Neural cell (in vitro differentiated cells): Measurements from ENCODE around the gene AKR1B15. TPM values are rescaled to one million over a fixed set of nuclear protein-coding genes. Genes with fewer than 3 reads are reported as not detected.

Experiments
- H2AFZ ChIP-seq: fragments of 200-600, 300-800 bp; sonication (generic), shearing (Covaris generic); 2 replicates; pipeline ENCODE4 v1.6.0; 2014; ENCODE audit warnings: low read depth, mild to moderate bottlenecking, antibody characterized with exemption, low read length, moderate library complexity
- H3F3A ChIP-seq: fragments of 200-600 bp; shearing (Covaris generic); 2 replicates; pipeline ENCODE4 v1.6.1; 2016; ENCODE audit warnings: mild to moderate bottlenecking, moderate library complexity, mixed read lengths, antibody characterized with exemption, low read length; ENCODE audit not compliant: insufficient read depth, poor library complexity, severe bottlenecking
- H3K27ac ChIP-seq: fragments of 200-600, 300-800 bp; sonication (generic), shearing (Covaris generic); 2 replicates; pipeline ENCODE4 v1.5.1; 2014; ENCODE audit warnings: mild to moderate bottlenecking, low read length, moderate library complexity
- H3K27me3 ChIP-seq: fragments of 300-800, 200-600 bp; sonication (generic), shearing (Covaris generic); 2 replicates; pipeline ENCODE4 v1.6.0; 2014; ENCODE audit warnings: mild to moderate bottlenecking, low read depth, low read length, moderate library complexity; ENCODE audit not compliant: insufficient read depth
- H3K36me3 ChIP-seq: fragments of 300-800, 200-600 bp; sonication (generic), shearing (Covaris generic); 2 replicates; pipeline ENCODE4 v1.5.1; 2014; ENCODE audit warnings: mild to moderate bottlenecking, antibody characterized with exemption, low read length, moderate library complexity; ENCODE audit not compliant: insufficient read depth
- H3K4me2 ChIP-seq: fragments of 300-800, 200-600 bp; sonication (generic), shearing (Covaris generic); 2 replicates; pipeline ENCODE4 v1.6.0; 2014; ENCODE audit warnings: mild to moderate bottlenecking, low read length
- H3K4me3 ChIP-seq: fragments of 300-800, 200-600 bp; sonication (generic), shearing (Covaris generic); 2 replicates; pipeline ENCODE4 v1.5.1; 2014; ENCODE audit warnings: mild to moderate bottlenecking, low read length, moderate library complexity
- H3K79me2 ChIP-seq: fragments of 200-600 bp; shearing (Covaris generic); replicated peaks from 2 replicates; pipeline ENCODE4 v1.6.0; 2014; ENCODE audit warnings: mild to moderate bottlenecking, low read length, moderate library complexity; ENCODE audit not compliant: insufficient read depth
- H3K9ac ChIP-seq: fragments of 300-800, 200-600 bp; sonication (generic), shearing (Covaris generic); 2 replicates; pipeline ENCODE4 v1.6.1; 2016; ENCODE audit warnings: mild to moderate bottlenecking, low read length, mixed read lengths
- H3K9me2 ChIP-seq: fragments of 200-600 bp; shearing (Covaris generic); 2 replicates; pipeline ENCODE4 v1.6.1; 2016; ENCODE audit warnings: mild to moderate bottlenecking, low read length, mixed read lengths; ENCODE audit not compliant: insufficient read depth
- H3K9me3 ChIP-seq: fragments of 200-600, 300-800 bp; sonication (generic), shearing (Covaris generic); 2 replicates; pipeline ENCODE4 v1.6.1; 2016; ENCODE audit warnings: mild to moderate bottlenecking, mixed run types, low read length, moderate library complexity, mixed read lengths
- H4K20me1 ChIP-seq: fragments of 200-600 bp; shearing (Covaris generic); 2 replicates; pipeline ENCODE4 v1.6.1; 2016; ENCODE audit warnings: mild to moderate bottlenecking, mixed run types; ENCODE audit not compliant: insufficient read depth
- EP300 ChIP-seq: fragments of 450-650 bp; conservative IDR thresholded peaks from 2 replicates; pipeline ENCODE4 v1.6.1; 2014; ENCODE audit warnings: antibody characterized with exemption, mild to moderate bottlenecking, moderate library complexity; ENCODE audit not compliant: poor library complexity, severe bottlenecking
- EZH2 ChIP-seq: fragments of 200-600, 300-800 bp; shearing (Covaris generic), sonication (generic); IDR thresholded peaks from 2 replicates; pipeline ENCODE4 v1.6.1; 2014; ENCODE audit warnings: antibody characterized with exemption, low read length, borderline replicate concordance, mild to moderate bottlenecking; ENCODE audit not compliant: insufficient read depth, poor library complexity, severe bottlenecking
- MXI1 ChIP-seq: fragments of 450-650 bp; conservative IDR thresholded peaks from 2 replicates; pipeline ENCODE4 v1.6.1; 2014; ENCODE audit warnings: antibody characterized with exemption, mild to moderate bottlenecking; ENCODE audit not compliant: poor library complexity, severe bottlenecking
- POLR2AphosphoS5 ChIP-seq: IDR thresholded peaks from 2 replicates; pipeline ENCODE4 v1.6.1; 2012
- RAD21 ChIP-seq: fragments of 450-650 bp; conservative IDR thresholded peaks from 2 replicates; pipeline ENCODE4 v1.6.1; 2014; ENCODE audit warnings: antibody characterized with exemption, mild to moderate bottlenecking, moderate library complexity
- SMC3 ChIP-seq: fragments of 450-650 bp; conservative IDR thresholded peaks from 2 replicates; pipeline ENCODE4 v1.6.1; 2014; ENCODE audit warnings: antibody characterized with exemption, mild to moderate bottlenecking, moderate library complexity; ENCODE audit not compliant: poor library complexity
- TAF1 ChIP-seq: IDR thresholded peaks from 2 replicates; pipeline ENCODE4 v1.6.1; 2012; ENCODE audit warnings: low read depth
- polyA plus RNA-seq: library from polyadenylated mRNA; depleted of rRNA; stranded (reverse); fragments of >200 nt; gene quantifications from 2 replicates; pipeline ENCODE4 v1.2.3, GENCODE V29; 2014
- TF ChIP-seq, protein P1 (sequence below): fragments of 450-650 bp; IDR thresholded peaks from 2 replicates; pipeline ENCODE4 v1.5.1; 2014; ENCODE audit warnings: antibody characterized with exemption, mild to moderate bottlenecking, moderate library complexity; ENCODE audit not compliant: poor library complexity, severe bottlenecking
- TF ChIP-seq, protein P2 (sequence below): IDR thresholded peaks from 2 replicates; pipeline ENCODE4 v1.6.1; 2012; ENCODE audit warnings: borderline replicate concordance

The AKR1B15 gene
- polyA plus RNA-seq, 1 donor from 2014 or later = not detected

DNA sequence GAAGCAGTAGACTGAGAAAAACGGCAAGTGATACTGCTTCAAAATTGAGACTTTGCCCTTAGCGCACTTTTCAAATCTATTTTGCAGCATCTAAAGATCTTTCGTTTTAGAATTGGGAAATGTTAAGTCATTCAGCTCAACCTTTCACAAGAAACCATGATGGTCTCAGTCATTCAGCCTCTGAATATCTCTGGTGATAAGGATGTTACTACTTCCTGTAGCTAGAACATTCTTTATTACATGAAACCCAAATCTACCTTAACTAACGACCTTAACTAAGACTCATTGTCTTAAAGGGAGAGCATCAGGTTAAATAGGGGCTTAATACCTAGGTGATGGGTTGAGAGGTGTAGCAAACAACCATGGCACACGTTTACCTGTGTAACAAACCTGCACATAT, 47.9 kb upstream of the AKR1B15 start:
- Histone ChIP-seq H3K79me2 (no peaks in the 10 kb centered on the region), H3K27ac (no peak overlapping the region), H4K20me1 (no peaks in the 10 kb centered on the region), H3K4me2 (no peak overlapping the region), H3F3A (no peaks in the 10 kb centered on the region), H3K9me3 (no peaks in the 10 kb centered on the region), H2AFZ (no peak overlapping the region), H3K36me3 (no peaks in the 10 kb centered on the region), H3K4me3 (no peak overlapping the region), H3K9ac (no peak overlapping the region), H3K9me2 (no peaks in the 10 kb centered on the region), H3K27me3 (no peaks in the 10 kb centered on the region)
- TF ChIP-seq, protein P1, sequence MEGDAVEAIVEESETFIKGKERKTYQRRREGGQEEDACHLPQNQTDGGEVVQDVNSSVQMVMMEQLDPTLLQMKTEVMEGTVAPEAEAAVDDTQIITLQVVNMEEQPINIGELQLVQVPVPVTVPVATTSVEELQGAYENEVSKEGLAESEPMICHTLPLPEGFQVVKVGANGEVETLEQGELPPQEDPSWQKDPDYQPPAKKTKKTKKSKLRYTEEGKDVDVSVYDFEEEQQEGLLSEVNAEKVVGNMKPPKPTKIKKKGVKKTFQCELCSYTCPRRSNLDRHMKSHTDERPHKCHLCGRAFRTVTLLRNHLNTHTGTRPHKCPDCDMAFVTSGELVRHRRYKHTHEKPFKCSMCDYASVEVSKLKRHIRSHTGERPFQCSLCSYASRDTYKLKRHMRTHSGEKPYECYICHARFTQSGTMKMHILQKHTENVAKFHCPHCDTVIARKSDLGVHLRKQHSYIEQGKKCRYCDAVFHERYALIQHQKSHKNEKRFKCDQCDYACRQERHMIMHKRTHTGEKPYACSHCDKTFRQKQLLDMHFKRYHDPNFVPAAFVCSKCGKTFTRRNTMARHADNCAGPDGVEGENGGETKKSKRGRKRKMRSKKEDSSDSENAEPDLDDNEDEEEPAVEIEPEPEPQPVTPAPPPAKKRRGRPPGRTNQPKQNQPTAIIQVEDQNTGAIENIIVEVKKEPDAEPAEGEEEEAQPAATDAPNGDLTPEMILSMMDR = no peak
- TF ChIP-seq TAF1 = no peak

DNA sequence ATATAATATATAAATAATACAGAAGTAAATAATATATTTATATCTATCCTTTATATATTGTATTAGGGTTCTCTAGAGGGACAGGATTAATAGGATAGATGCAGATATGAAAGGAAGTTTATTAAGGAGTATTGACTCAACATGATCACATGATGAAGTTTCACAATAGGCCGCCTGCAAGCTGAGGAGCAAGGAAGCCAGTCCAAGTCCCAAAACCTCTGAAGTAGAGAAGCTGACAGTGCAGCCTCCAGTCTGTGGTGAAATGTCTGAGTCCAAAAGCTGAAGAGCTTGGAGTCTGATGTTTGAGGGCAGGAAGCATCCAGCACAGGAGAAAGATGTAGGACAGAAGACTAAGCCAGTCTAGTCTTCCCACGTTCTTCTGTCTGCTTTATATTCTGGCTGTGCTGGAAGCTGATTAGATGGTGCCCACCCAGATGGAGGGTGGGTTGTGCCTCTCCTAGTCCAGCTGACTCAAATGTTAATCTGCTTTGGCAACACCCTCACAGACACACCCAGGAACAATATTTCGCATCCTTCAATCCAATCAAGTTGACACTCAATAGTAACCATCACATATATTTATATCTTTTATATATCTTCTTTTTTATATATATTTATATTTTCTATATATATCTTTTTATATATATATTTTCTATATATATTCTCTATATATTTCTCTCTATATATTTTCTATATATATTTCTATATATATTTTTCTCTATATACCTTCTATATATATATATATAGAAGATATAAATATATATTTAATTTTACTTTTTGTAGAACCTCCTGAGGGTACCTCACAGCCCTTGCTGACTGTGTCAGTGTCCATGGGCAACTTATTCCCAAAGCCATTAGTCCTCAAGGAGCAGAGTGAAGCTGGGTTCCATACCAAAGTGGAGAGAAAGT, 46.2 kb upstream of the AKR1B15 start:
- H3K27me3 ChIP-seq = no peaks in the 10 kb centered on the region
- H3K9ac ChIP-seq = no peak overlapping the region
- no peaks in the 10 kb centered on the region for H3F3A ChIP-seq
- TF ChIP-seq SMC3 (no peak), EP300 (no peak), MXI1 (no peak), TAF1 (no peak), EZH2 (no peak), POLR2AphosphoS5 (no peak), RAD21 (no peak)
- TF ChIP-seq, protein P2, sequence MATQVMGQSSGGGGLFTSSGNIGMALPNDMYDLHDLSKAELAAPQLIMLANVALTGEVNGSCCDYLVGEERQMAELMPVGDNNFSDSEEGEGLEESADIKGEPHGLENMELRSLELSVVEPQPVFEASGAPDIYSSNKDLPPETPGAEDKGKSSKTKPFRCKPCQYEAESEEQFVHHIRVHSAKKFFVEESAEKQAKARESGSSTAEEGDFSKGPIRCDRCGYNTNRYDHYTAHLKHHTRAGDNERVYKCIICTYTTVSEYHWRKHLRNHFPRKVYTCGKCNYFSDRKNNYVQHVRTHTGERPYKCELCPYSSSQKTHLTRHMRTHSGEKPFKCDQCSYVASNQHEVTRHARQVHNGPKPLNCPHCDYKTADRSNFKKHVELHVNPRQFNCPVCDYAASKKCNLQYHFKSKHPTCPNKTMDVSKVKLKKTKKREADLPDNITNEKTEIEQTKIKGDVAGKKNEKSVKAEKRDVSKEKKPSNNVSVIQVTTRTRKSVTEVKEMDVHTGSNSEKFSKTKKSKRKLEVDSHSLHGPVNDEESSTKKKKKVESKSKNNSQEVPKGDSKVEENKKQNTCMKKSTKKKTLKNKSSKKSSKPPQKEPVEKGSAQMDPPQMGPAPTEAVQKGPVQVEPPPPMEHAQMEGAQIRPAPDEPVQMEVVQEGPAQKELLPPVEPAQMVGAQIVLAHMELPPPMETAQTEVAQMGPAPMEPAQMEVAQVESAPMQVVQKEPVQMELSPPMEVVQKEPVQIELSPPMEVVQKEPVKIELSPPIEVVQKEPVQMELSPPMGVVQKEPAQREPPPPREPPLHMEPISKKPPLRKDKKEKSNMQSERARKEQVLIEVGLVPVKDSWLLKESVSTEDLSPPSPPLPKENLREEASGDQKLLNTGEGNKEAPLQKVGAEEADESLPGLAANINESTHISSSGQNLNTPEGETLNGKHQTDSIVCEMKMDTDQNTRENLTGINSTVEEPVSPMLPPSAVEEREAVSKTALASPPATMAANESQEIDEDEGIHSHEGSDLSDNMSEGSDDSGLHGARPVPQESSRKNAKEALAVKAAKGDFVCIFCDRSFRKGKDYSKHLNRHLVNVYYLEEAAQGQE = no peak
- TF ChIP-seq, protein P1 = no peak
- H3K36me3 ChIP-seq = no peaks in the 10 kb centered on the region
- H3K4me2 ChIP-seq = no peak overlapping the region
- no peaks in the 10 kb centered on the region for H3K9me3 ChIP-seq
- H2AFZ ChIP-seq = no peak overlapping the region
- no peak overlapping the region for H3K4me3 ChIP-seq
- H3K9me2 ChIP-seq = no peaks in the 10 kb centered on the region
- no peak overlapping the region for H3K27ac ChIP-seq
- H4K20me1 ChIP-seq = no peaks in the 10 kb centered on the region
- H3K79me2 ChIP-seq = no peaks in the 10 kb centered on the region
